ENCODE data around the gene ERCC3. TPM values are rescaled to one million over a fixed set of nuclear protein-coding genes. Genes with fewer than 3 reads are reported as not detected.
A peak's percentile ranks its signal among the peaks of the same experiment; 100 is the strongest.

The ERCC3 gene
- total RNA-seq, 1 experiment from 2014 or later, result 52.5 TPM

- POLR2A ChIA-PET, result no interaction called here
- Mint-ChIP-seq H3K4me3 (ENCODE audit: unreplicated experiment) (peak overlapping the region; percentile 80), H3K27ac (ENCODE audit: unreplicated experiment) (no peak overlapping the region), H3K4me1 (ENCODE audit: low read depth, unreplicated experiment) (no peaks in the 10 kb centered on the region), H3K27me3 (ENCODE audit: insufficient read depth, unreplicated experiment) (peaks cover 9% of the 10 kb centered on the region), H3K9me3 (ENCODE audit: unreplicated experiment) (no peaks in the 10 kb centered on the region), H3K36me3 (ENCODE audit: insufficient read depth, unreplicated experiment) (peaks cover 6% of the 10 kb centered on the region)
- no peaks in the 10 kb centered on the region for H3K27me3 ChIP-seq (replicated peaks; ENCODE audit: control insufficient read depth, insufficient read depth, low read length)
- intact Hi-C loops (cut with micrococcal nuclease; ENCODE audit: unreplicated experiment), result no loop called here
- CTCF ChIA-PET, result no interaction called here
- no peaks in the 10 kb centered on the region for H3K36me3 ChIP-seq (ENCODE audit: control insufficient read depth, insufficient read depth, low read length)
- H3K4me3 ChIP-seq (ENCODE audit: low read depth, low read length), result peak overlapping the region; percentile 39
- no peak for TF ChIP-seq CTCF (IDR thresholded peaks at IDR 0.05; ENCODE audit: insufficient read depth in 1 of 2, low read depth in 1 of 2, low read length in 1 of 2, severe bottlenecking in 1 of 2, unreplicated experiment in 1 of 2)
- H3K9me3 ChIP-seq, result no peaks in the 10 kb centered on the region
- DNase-seq, result no peak
- H3K4me1 ChIP-seq, result peaks cover 4% of the 10 kb centered on the region; the same call in 1 of the 2 replicates
- BruUV-seq (replicated peaks), result no TSS peak
Observed at GRCh38 chr2:127218812-127219170, 75.2 kb downstream of the ERCC3 start.

DNA sequence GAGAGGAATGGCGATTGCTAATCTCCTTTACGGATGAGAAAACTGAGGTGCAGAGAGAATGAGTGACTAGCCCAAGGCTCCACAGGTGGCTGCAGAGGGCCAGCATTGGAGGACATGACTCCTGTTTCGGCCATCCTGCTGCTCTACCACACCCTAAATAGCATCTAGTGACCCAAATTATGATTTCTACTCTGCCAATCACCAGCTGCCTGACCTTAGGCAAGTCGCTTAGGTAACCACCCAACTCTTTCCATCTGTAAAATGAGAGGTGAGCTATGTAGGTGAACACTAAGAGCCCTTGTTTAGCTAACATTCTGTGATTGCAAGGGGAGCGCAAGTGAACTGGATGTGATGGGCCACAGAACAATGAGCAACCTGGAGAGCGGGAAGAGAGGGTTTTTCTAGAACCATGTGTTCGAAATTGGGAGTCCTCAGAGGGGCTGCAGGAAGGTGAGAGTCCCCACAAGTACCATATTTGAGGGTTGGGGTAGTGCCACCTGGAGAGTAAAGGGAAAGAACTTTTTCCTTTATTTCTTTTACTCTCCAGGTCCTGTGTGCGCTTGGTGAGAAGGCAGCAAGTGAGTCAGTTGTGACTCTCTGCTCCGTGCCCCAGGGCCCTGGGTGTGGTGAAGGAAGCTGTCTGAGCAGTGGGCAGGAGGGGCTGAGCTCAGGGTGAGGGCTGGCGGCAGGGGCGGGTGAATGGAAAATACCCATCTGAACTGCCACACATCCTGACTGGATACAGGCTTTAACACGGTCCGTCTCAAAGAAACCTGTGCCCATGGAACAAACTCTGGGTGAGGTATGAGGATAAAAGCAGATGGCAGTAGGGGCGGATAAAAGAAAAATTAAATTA, 76.2 kb downstream of the ERCC3 start:
- Mint-ChIP-seq H3K9me3 (ENCODE audit: unreplicated experiment) (no peaks in the 10 kb centered on the region), H3K27me3 (ENCODE audit: insufficient read depth, unreplicated experiment) (peaks cover 9% of the 10 kb centered on the region), H3K27ac (ENCODE audit: unreplicated experiment) (no peak overlapping the region), H3K4me3 (ENCODE audit: unreplicated experiment) (peak overlapping the region; percentile 80), H3K36me3 (ENCODE audit: insufficient read depth, unreplicated experiment) (peaks cover 6% of the 10 kb centered on the region), H3K4me1 (ENCODE audit: low read depth, unreplicated experiment) (no peaks in the 10 kb centered on the region)
- Histone ChIP-seq H3K4me3 (ENCODE audit: low read depth, low read length) (no peak overlapping the region), H3K27me3 (replicated peaks; ENCODE audit: control insufficient read depth, insufficient read depth, low read length) (no peaks in the 10 kb centered on the region), H3K4me1 (peaks cover 4% of the 10 kb centered on the region; the same call in 1 of the 2 replicates), H3K9me3 (peaks cover 3% of the 10 kb centered on the region; the same call in 1 of the 2 replicates), H3K36me3 (ENCODE audit: control insufficient read depth, insufficient read depth, low read length) (no peaks in the 10 kb centered on the region)
- ChIA-PET POLR2A (no interaction called here), CTCF (no interaction called here)
- DNase-seq, result no peak
- no peak for TF ChIP-seq CTCF (IDR thresholded peaks at IDR 0.05; ENCODE audit: insufficient read depth in 1 of 2, low read depth in 1 of 2, low read length in 1 of 2, severe bottlenecking in 1 of 2, unreplicated experiment in 1 of 2)
- intact Hi-C loops (cut with micrococcal nuclease; ENCODE audit: unreplicated experiment), result no loop called here
- BruUV-seq (replicated peaks), result no TSS peak

GRCh38 chr2:127216593-127216992, 77.4 kb downstream of the ERCC3 start:
- no peaks in the 10 kb centered on the region for H3K9me3 Mint-ChIP-seq (ENCODE audit: unreplicated experiment)
- no peak overlapping the region for H3K4me3 Mint-ChIP-seq (ENCODE audit: unreplicated experiment)
- H3K27ac Mint-ChIP-seq (ENCODE audit: unreplicated experiment), result no peak overlapping the region
- ChIA-PET POLR2A (no interaction called here), CTCF (no interaction called here)
- H3K27me3 Mint-ChIP-seq (ENCODE audit: insufficient read depth, unreplicated experiment), result peaks cover 9% of the 10 kb centered on the region
- Histone ChIP-seq H3K27me3 (replicated peaks; ENCODE audit: control insufficient read depth, insufficient read depth, low read length) (no peaks in the 10 kb centered on the region), H3K9me3 (peaks cover 3% of the 10 kb centered on the region; the same call in 1 of the 2 replicates), H3K4me1 (peaks cover 4% of the 10 kb centered on the region; the same call in 1 of the 2 replicates), H3K4me3 (ENCODE audit: low read depth, low read length) (no peak overlapping the region), H3K36me3 (ENCODE audit: control insufficient read depth, insufficient read depth, low read length) (no peaks in the 10 kb centered on the region)
- TF ChIP-seq CTCF (IDR thresholded peaks at IDR 0.05; ENCODE audit: insufficient read depth in 1 of 2, low read depth in 1 of 2, low read length in 1 of 2, severe bottlenecking in 1 of 2, unreplicated experiment in 1 of 2), result no peak
- intact Hi-C loops (cut with micrococcal nuclease; ENCODE audit: unreplicated experiment), result no loop called here
- no TSS peak for BruUV-seq (replicated peaks)
- peaks cover 6% of the 10 kb centered on the region for H3K36me3 Mint-ChIP-seq (ENCODE audit: insufficient read depth, unreplicated experiment)
- no peaks in the 10 kb centered on the region for H3K4me1 Mint-ChIP-seq (ENCODE audit: low read depth, unreplicated experiment)
- no peak for DNase-seq

Data from Caco-2 (cell line).